Measurements from ENCODE around the gene ADCYAP1.
A peak's percentile ranks its signal among the peaks of the same experiment; 100 is the strongest.

The ADCYAP1 gene

GRCh38 chr18:911025-911424, 6.4 kb downstream of the ADCYAP1 start:
- DNase-seq, result no peak

GRCh38 chr18:911486-911885, 6.8 kb downstream of the ADCYAP1 start:
- DNase-seq, result no peak

- DNase-seq, result no peak
These were observed 11.9 kb downstream of the ADCYAP1 start for GRCh38 chr18:916562-916961.

- DNase-seq, result no peak
These were observed 14.4 kb downstream of the ADCYAP1 start for GRCh38 chr18:919078-919477.

GRCh38 chr18:923144-923866, 18.6 kb downstream of the ADCYAP1 start:
- peak; percentile 80 for DNase-seq

GRCh38 chr18:924987-925386, 20.3 kb downstream of the ADCYAP1 start:
- peak; percentile 45 for DNase-seq

- no peak for DNase-seq
These were observed 22.3 kb downstream of the ADCYAP1 start for GRCh38 chr18:926946-927345.

- DNase-seq, result no peak
These were observed 28.4 kb downstream of the ADCYAP1 start for GRCh38 chr18:933082-933481.

- peak; percentile 53 for DNase-seq
These were observed 30.0 kb downstream of the ADCYAP1 start for GRCh38 chr18:934518-935133.

- no peak for DNase-seq
These were observed 32.3 kb downstream of the ADCYAP1 start for GRCh38 chr18:936941-937340.

GRCh38 chr18:939166-939565, 34.5 kb downstream of the ADCYAP1 start:
- no peak for DNase-seq

GRCh38 chr18:939958-940357, 35.3 kb downstream of the ADCYAP1 start:
- no peak for DNase-seq

- no peak for DNase-seq
These were observed 36.7 kb downstream of the ADCYAP1 start for GRCh38 chr18:941331-941730.

- no peak for DNase-seq
These were observed 39.8 kb downstream of the ADCYAP1 start for GRCh38 chr18:944440-944839.

GRCh38 chr18:949724-950631, 45.3 kb downstream of the ADCYAP1 start:
- DNase-seq, result no peak

GRCh38 chr18:950882-951495, 46.3 kb downstream of the ADCYAP1 start:
- no peak for DNase-seq

- no peak for DNase-seq
These were observed 50.9 kb downstream of the ADCYAP1 start for GRCh38 chr18:955384-956066.

GRCh38 chr18:957829-958228, 53.2 kb downstream of the ADCYAP1 start:
- DNase-seq, result no peak

- DNase-seq, result no peak
These were observed 55.2 kb downstream of the ADCYAP1 start for GRCh38 chr18:959854-960253.
